Lower leg skin (tissue), 4 donors: ENCODE results near the gene PKP4. TPM values are rescaled to one million over a fixed set of nuclear protein-coding genes. Genes with fewer than 3 reads are reported as not detected.

Experiments used
- DNase-seq, 2 donors: peaks; one replicate each; pipeline ENCODE4 v3.0.0-alpha.2; 2019; ENCODE audit warnings: low spot score in 2 of 2
- H3K4me3 ChIP-seq: fragments of 200-600 bp; sonication (generic); 2 replicates; pipeline ENCODE4 v1.5.1; 2017; ENCODE audit warnings: mild to moderate bottlenecking, low read depth; ENCODE audit not compliant: poor library complexity, severe bottlenecking
- POLR2A ChIP-seq, 2 donors: fragments of 450-650 bp; IDR thresholded peaks; one replicate each; pipeline ENCODE4 v1.6.1; 2016 to 2017; ENCODE audit warnings: antibody characterized with exemption in 2 of 2, mild to moderate bottlenecking in 1 of 2, moderate library complexity in 1 of 2
- WGBS, 2 donors: methylation state at CpG; one replicate each; pipeline ENCODE4 v1.1.5; 2018; 5-methylcytosine and 5-hydroxymethylcytosine counted together
- intact Hi-C: fragments of 100-400 bp; cut with DNase I; formaldehyde crosslinking; loops from one replicate; pipeline ENCODE4 v1.15.0; 2023; ENCODE audit warnings: low total_unique reads
- total RNA-seq, 4 donors: library from RNA; depleted of rRNA; stranded (reverse); fragments of >200 nt; gene quantifications; one replicate each; pipeline ENCODE4 v1.1.0, GENCODE V29; 2016
- TF ChIP-seq, protein P1 (sequence below), 3 donors: fragments of 450-650 bp; IDR thresholded peaks; one replicate each; pipeline ENCODE4 v1.5.1; 2016; ENCODE audit warnings: antibody characterized with exemption in 3 of 3, mild to moderate bottlenecking in 3 of 3, moderate library complexity in 2 of 3

PKP4 gene
- total RNA-seq, 4 donors from 2014 or later: 28.0 to 71.0 (median 43.6) TPM

DNA sequence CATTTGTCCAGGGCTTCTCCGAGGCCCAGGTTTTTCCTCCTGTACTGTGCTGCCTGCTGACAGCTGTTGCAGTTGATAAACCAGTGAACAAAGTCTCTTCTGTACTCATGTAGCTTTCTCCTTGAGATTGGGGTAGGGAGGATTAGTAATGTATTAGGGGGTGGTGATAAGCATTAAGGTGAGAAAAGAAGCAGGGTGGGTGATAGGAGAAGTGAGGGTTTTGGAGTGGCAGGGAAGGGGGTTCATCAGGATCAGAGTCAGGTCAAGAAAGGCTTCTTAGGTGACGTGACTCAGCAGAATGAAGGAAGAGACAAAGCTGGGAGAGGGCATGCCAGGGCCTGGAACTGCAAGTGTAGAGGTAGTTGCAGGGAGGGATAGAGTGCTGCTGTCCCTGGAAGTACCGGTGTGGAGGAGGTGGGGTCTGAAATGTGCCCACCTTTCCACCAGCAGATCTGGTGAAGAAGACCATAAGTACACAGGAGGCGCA lies 48.7 kb downstream of the PKP4 start:
- no peak for DNase-seq
- TF ChIP-seq, protein P1, sequence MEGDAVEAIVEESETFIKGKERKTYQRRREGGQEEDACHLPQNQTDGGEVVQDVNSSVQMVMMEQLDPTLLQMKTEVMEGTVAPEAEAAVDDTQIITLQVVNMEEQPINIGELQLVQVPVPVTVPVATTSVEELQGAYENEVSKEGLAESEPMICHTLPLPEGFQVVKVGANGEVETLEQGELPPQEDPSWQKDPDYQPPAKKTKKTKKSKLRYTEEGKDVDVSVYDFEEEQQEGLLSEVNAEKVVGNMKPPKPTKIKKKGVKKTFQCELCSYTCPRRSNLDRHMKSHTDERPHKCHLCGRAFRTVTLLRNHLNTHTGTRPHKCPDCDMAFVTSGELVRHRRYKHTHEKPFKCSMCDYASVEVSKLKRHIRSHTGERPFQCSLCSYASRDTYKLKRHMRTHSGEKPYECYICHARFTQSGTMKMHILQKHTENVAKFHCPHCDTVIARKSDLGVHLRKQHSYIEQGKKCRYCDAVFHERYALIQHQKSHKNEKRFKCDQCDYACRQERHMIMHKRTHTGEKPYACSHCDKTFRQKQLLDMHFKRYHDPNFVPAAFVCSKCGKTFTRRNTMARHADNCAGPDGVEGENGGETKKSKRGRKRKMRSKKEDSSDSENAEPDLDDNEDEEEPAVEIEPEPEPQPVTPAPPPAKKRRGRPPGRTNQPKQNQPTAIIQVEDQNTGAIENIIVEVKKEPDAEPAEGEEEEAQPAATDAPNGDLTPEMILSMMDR (IDR thresholded peaks at IDR 0.05): no peak
- TF ChIP-seq POLR2A (IDR thresholded peaks at IDR 0.05): no peak
- H3K4me3 ChIP-seq: no peak overlapping the region
- WGBS, 2 donors: 70 to 74% methylated on average over 4 of the region's 4 CpGs
- intact Hi-C loops: loop anchor here (1.0 kb wide), 1 partner anchor 35 kb away; no protein-coding TSS in a partner anchor

DNA sequence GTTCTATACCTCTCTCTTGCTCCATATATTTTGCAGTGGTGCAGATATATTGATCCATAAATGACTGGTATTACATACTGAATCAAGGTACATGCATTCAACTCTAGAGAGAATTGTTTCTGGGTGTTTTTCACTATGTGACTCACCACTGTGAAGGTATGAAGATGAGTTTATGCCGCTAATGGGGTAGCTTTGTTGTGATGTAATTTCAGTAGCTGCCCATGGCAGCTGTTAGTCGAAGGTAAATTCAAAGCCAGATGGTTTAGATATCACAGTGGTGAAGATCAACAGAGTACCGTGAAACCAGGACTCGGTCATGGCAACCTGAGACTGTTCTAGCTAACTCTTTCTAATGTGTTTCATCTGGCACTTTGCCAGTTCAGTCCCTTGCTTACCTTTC lies 50.4 kb downstream of the PKP4 start:
- no peak for DNase-seq
- intact Hi-C loops: no loop called here

GRCh38 chr2:158507679-158508078 lies 50.9 kb downstream of the PKP4 start:
- no peak for TF ChIP-seq POLR2A (IDR thresholded peaks at IDR 0.05)
- TF ChIP-seq, protein P1 (IDR thresholded peaks at IDR 0.05): no peak
- no peak overlapping the region for H3K4me3 ChIP-seq
- 93 to 96% methylated on average over 2 of the region's 2 CpGs for WGBS, 2 donors
- intact Hi-C loops: no loop called here
- no peak for DNase-seq

More for the DNA sequence above, 50.4 kb downstream of the PKP4 start:
- WGBS, 2 donors: 85 to 90% methylated on average over 4 of the region's 4 CpGs
- TF ChIP-seq, protein P1 (IDR thresholded peaks at IDR 0.05): no peak
- TF ChIP-seq POLR2A (IDR thresholded peaks at IDR 0.05): no peak
- H3K4me3 ChIP-seq: no peak overlapping the region

- intact Hi-C loops: no loop called here
- no peak overlapping the region for H3K4me3 ChIP-seq
- WGBS, 2 donors: 44 to 60% methylated on average over 2 of the region's 2 CpGs
- TF ChIP-seq, protein P1 (IDR thresholded peaks at IDR 0.05): no peak
- TF ChIP-seq POLR2A (IDR thresholded peaks at IDR 0.05): no peak
- no peak for DNase-seq
Observed at GRCh38 chr2:158509928-158510797, 53.4 kb downstream of the PKP4 start.

DNA sequence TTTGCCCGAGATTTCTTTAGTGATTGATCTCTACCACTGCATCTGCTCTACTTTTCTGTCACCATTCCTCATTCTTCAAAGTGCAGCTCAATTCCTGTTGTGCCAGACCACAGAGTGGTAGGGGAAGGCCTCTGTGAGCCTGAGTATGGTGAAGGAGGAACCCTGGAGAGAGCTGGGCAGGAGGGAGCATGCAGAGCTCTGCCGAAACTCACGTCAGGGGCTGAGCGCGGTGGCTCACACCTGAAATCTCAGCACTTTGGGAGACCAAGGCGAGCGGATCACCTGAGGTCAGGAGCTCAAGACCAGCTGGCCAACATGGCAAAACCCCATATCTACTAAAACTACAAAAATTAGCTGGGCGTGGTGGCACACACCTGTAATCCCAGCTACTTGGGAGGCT lies 54.1 kb downstream of the PKP4 start:
- DNase-seq: no peak
- no peak overlapping the region for H3K4me3 ChIP-seq
- 94 to 98% methylated on average over 8 of the region's 8 CpGs for whole genome bisulfite sequencing, 2 donors
- TF ChIP-seq POLR2A (IDR thresholded peaks at IDR 0.05): no peak
- TF ChIP-seq, protein P1 (IDR thresholded peaks at IDR 0.05): no peak
- intact Hi-C loops: no loop called here
